Measurements from ENCODE around the gene CDC42BPB.

- TF ChIP-seq EZH2phosphoT487 (IDR thresholded peaks at IDR 0.05; ENCODE audit: insufficient read depth, low read depth) (no peak), EZH2 (IDR thresholded peaks at IDR 0.05; ENCODE audit: insufficient read depth, poor library complexity, severe bottlenecking) (no peak)
Measured at GRCh38 chr14:102943979-102944378, 113.4 kb downstream of the CDC42BPB start.

Measured in GM23248 (cell line).